Upper lobe of left lung (tissue), 4 donors: Measurements from ENCODE around the gene AHI1.

Source experiments
- CTCF ChIP-seq, 6 experiments: fragments of 450-650 bp in 4 of 6; fragments of 200-600 bp in 2 of 6; sonication (generic) in 2 of 6; IDR thresholded peaks; one replicate each; pipeline ENCODE4 v1.5.1; 2016 to 2019; ENCODE audit warnings: antibody characterized with exemption in 6 of 6
- EP300 ChIP-seq, 4 donors: sonication (generic); formaldehyde crosslinking; IDR thresholded peaks; one replicate each; pipeline ENCODE4 v1.5.1; 2017; ENCODE audit warnings: antibody characterized with exemption in 4 of 4, control low read depth in 2 of 4
- POLR2A ChIP-seq, 4 donors: fragments of 450-650 bp; IDR thresholded peaks; one replicate each; pipeline ENCODE4 v1.5.1; 2016 to 2017; ENCODE audit warnings: antibody characterized with exemption in 4 of 4, mild to moderate bottlenecking in 2 of 4

GRCh38 chr6:135320721-135321621 lies 176.6 kb downstream of the AHI1 start:
- no peak for TF ChIP-seq EP300 (IDR thresholded peaks at IDR 0.05)
- TF ChIP-seq POLR2A (IDR thresholded peaks at IDR 0.05): no peak
- no peak for TF ChIP-seq CTCF (IDR thresholded peaks at IDR 0.05)
